ENCODE data around the gene IGFBPL1.
"Not testable (repeated sequence)": the region's sequence is repeated elsewhere in the genome, so short reads cannot be mapped to it uniquely, and the experiment has no call there.

The IGFBPL1 gene

DNA sequence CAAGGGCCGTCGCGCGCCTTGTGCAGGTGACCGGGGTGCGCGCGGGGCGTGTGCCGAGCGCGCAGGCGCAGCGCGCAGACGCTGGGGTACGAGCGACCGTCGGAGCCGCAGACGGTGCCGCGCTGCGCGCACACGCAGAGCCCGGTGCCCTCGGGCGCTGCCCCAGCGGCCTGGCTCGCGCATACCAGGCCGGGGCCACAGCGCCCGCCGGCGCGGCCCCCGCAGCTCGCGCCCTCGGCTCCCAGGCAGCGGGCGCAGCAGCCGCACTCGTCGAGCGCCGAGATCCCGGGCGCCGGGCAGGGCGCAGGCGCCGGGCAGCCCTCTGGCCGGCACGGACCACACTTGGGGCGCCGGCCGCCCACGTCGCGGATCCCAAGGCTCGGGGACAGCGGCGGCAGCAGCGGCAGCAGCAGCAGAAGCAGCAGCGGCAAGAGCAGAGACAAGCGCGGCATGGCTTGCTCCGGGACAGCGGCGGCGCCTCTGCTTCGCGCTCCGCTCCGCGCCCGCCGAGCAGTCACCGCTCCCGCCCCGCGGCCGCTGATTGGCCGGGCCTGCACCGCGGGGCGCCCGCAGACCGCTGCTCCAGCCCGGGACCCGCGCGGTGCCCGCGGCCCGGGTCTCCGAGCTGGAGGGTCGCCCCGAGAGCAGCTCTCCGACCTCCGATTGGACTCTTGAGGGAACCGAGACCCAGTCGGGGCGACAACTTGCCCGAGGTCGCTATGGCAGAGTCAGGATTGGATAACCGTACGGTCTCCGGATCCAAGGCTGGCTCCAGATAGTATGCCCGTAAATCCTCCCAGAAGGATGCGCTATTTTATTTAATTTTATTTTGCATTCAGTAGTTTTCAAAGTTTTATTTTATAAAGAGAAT lies at the start of gene IGFBPL1:
Gene IGFBPL1, minus strand, starts transcription at position 482 of the 871 bp plus-strand sequence. Its CDS starts 30 bp downstream, at position 452.
- no peak for DNase-seq (ENCODE audit: low read depth)

DNA sequence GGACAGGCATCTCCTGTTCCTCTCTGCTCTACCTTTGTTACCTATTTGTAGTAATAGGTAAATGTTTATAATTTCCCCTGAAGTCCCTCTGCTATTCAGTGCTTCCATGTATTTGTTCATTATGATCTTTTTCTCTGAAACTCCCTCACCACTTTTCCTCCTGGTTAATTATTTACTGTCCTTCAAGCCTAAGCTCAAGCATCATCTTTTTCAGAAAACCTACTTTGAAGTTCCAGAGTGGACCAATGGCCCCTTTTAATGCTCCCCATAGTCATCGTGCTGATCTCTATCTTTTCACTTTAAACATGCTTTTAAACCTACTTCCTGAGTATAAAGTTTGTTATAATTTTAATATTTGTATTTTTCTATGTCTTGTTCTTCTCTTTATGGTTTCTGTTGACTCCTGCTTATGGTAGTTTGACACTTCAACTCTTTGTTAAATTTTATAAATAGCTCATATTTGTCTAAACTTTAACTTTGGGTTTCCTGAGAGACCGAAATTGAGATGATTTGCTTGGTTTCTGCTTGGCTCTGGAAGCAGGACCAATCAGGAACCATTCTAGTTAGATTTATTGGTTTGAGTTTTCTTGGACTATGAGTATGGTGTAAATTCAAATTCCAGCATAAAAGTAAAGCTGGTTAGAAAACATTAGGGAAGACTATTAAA lies 48.5 kb upstream of the IGFBPL1 start:
- DNase-seq (ENCODE audit: low read depth), result not testable (repeated sequence)

- no peak for DNase-seq (ENCODE audit: low read depth)
Observed at GRCh38 chr9:38467404-38467803, 43.1 kb upstream of the IGFBPL1 start.

- no peak for DNase-seq (ENCODE audit: low read depth)
Observed at GRCh38 chr9:38453835-38454234, 29.6 kb upstream of the IGFBPL1 start.

DNA sequence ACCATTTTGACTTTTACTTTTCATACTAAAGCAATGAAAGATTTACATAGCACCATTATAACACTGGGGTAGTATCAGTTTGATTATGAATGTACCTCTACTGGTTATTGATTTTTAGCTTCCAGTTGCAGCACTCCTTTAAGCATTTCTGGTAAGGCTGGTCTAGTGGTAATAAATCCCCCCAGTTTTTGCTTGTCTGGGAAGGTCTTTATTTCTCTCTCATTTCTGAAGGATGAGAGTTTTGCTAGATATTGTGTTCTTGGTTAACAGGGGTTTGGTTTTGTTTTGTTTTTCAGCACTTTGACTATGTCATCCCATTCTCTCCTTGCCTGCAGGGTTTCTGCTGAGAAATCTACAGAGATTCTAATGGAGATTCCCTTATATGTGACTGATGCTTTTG lies 26.9 kb upstream of the IGFBPL1 start:
- no peak for DNase-seq (ENCODE audit: low read depth)

DNA sequence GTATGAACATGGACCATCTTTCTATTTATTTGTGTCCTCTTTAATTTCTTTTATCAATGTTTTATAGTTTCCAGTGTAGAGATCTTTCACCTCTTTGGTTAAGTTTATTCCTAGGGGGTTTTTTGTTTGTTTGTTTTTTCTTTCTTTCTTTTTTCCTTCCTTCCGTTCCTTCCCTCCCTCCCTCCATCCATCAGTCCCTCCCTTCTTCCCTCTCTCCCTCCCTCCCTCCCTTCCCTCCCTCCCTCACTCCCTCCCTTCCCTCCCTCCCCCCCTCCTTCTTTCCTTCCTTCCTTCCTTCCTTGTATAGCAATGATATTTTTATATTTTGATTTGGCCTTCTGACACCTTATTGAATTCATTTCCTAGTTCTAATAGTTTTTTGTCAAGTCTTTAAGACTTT lies 23.4 kb upstream of the IGFBPL1 start:
- no peak for DNase-seq (ENCODE audit: low read depth)

GRCh38 chr9:38445154-38446043 lies 21.1 kb upstream of the IGFBPL1 start:
- DNase-seq (ENCODE audit: low read depth), result no peak

GRCh38 chr9:38443597-38443996 lies 19.3 kb upstream of the IGFBPL1 start:
- no peak for DNase-seq (ENCODE audit: low read depth)

DNA sequence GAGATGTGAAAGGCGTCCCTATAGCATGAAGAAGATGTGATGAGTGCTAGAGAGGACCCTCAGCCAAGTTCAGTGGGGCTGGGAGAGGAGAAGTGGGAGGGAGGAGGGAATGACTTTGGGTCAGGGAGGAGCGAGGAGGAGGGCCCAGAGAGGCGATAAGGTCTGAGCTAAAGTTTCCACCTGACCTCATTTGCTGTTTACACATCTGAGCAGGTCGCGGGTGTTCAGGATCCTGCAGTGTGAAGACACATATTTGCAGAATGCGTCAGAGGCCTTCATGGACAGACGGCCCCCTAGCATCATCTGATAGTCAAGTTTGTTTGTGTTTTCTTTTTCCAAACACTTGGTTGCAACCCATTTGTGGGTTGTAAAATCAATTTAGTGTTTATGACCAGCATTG lies 18.9 kb upstream of the IGFBPL1 start:
- no peak for DNase-seq (ENCODE audit: low read depth)

DNA sequence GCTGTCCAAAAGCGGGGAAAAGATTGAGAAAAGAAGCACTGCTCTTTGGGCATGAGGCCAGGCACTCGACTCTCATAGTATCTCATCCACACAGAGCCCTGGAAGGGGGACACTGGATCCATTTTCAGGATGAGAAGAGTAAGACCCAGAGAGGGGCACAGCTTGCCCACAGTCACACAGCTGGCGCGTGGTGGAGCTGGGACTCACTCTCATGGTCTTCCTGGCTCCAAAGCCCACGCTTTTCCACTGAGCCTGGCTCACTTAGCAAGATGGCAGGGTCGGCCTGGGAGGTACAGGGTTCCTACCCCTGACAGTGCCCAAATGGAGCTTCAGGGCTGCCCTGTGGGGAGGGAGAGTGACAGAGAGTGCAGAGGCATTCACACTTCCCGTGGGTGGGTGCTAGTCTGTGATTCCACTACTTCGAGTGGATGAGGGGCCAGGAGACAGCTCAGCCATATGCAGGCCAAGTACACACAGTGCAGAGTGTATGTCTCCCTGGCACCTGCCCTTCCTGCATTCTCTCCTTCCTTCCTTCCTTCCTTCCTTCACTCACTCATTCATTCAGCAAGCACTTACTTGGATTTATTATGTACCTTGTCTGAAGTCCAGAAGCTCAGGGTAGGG lies 18.3 kb upstream of the IGFBPL1 start:
- DNase-seq (ENCODE audit: low read depth), result no peak

DNA sequence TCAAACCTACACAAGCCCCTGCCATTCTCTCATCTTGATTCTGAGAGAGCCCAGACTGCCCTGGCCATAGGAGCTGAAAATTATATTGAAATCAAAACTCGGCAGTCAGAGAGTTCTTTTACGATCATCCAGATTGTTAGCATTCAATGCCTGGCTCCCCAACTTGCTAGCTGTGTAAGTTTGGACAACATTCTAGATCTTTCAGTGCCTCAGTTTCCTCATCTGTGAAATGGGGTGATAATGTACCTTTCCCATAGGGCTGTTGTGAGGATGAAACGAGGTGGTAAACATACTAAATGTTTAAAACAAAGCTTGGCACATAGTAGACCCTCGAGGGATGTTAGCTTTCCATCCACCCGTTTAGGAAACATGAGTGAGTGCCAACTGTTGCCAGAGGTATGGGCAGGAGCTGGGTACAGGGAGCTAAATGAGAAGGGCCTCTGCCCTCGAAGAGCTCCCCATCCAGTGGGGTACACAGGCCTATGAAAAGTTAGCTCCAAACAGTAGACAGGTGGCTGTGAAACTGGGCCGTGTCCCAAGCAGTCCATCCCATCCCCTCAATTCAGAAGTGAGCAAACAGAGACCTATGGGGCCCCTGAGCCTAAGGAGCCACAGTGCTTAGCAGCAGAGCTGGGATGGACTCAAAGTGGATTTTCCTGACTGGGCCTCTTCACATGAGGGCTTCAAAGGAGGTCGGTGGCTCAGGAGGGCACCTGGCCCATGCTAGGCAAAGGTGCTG lies 17.3 kb upstream of the IGFBPL1 start:
- DNase-seq (ENCODE audit: low read depth), result no peak

DNA sequence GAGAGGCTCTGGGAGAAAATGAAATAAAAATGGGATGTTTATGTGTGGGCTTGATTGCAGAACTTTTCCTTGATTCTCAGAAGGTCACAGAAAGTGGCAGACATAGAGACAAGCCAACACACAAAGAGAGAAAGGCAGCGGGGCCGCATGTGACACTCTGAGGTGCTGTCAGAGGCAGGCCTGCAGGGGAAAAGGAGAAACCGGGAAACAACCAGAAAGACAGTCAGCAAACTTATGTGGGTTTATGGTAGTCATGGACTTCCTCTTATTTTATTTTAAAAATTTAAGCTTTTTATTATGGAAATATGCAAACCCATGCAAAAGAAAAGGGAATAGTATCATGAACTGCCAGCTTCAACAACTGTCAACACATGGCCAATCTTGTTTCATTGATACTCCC lies 16.3 kb upstream of the IGFBPL1 start:
- no peak for DNase-seq (ENCODE audit: low read depth)

DNA sequence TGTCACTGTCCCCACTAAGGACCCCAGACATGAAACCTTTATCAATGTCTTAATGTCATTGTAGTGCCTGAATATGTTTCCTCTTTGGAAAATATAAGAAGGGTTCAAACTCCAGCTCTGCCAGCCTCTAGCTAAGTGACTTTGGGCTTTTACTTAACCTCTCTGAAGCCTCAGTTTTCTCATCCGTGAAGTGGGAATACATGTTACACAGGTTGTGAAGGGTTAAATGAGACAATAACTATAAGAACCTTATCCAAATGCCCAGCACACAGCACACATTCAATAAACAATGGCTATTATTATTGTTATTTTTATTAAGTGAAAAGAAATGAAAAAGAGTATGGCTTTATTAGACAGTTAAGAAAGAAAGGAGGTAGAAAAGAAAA lies 15.7 kb upstream of the IGFBPL1 start:
- DNase-seq (ENCODE audit: low read depth), result no peak

DNA sequence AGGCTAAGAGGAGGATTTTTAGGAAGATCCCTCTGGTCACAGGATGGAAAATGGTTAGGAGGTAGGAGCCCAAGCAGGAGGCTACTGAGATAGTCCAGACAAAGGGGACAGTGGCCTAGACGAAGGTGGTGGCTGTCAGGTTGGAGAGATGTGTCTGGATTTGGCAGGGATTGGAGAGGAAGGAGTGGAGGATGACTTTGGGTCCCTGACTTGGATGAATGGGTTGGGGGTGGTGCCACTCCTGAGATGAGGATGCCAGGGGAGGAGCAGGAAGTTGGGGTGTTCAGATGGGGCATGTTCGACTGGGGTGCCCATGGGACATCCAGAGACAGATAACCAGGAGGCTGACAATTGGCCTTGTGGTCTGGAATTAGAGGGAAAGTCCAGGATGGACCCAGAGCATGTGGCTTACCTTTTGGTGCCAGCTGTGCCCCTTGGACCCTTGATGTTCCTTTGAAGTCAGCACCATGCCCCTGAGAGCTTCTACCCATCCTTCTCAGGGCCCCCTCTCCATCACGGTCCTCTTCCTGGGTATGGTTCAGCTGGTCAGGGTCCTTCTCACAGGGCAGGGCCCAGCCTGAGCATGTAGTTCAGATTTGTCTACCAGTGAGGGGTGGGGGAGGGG lies 15.1 kb upstream of the IGFBPL1 start:
- DNase-seq (ENCODE audit: low read depth), result no peak

DNA sequence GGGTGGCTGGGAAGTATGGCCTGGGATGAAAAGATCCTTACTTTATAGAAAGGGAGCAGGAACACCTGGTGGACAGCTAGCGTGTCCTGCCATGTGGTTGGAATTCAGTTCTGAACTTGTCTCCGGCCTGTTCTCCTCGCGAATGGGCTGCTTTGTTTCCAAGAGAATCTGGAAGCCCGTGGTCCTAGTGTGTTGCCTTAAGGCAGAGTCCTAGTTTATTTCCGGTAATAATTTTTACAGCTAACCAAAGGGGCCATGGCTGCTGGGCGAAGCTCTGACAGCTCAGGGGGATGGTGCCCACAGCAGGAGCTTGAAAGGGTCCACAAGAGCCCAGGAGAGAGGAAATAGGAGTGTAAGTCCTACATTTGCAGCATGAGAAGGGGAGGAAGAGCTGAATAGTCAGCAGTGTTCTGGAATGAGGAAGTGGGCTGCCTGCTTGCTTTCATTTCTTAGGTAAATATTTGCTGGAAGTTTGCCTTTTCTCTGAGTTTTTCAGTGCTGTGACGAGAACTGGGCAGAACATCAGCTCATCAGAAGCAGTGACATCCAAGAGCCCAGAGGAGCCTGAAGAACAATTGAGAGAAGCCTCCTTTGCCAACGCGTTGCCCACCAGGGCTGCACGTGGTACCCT lies 13.1 kb upstream of the IGFBPL1 start:
- no peak for DNase-seq (ENCODE audit: low read depth)

DNA sequence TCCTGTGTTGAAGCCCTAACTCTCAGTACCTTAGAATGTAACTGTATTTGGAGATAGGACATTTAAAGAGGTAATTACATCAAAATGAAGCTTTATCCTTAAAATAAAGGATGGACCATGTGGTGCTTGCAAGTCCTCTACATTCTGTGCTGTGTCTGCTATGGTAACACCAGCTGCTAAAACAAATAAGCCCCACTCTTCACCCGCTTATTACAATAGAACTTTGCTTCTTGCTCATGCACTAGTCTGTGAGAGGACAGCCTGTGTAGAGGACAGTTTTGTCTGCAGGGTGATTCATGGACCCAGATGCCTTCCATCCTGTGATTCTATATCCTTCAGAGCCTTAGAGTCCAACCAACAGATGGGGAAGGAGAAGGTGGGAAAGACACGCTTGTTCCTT lies 12.5 kb upstream of the IGFBPL1 start:
- DNase-seq (ENCODE audit: low read depth), result no peak

GRCh38 chr9:38435521-38435920 lies 11.3 kb upstream of the IGFBPL1 start:
- no peak for DNase-seq (ENCODE audit: low read depth)

GRCh38 chr9:38434853-38435252 lies 10.6 kb upstream of the IGFBPL1 start:
- no peak for DNase-seq (ENCODE audit: low read depth)

GRCh38 chr9:38434365-38434764 lies 10.1 kb upstream of the IGFBPL1 start:
- DNase-seq (ENCODE audit: low read depth), result no peak

GRCh38 chr9:38432922-38433510 lies 8.8 kb upstream of the IGFBPL1 start:
- no peak for DNase-seq (ENCODE audit: low read depth)

All from stimulated activated CD8-positive, alpha-beta memory T cell treated with anti-CD3 and anti-CD28 coated beads, Interleukin-12 subunit alpha, Interleukin-12 subunit beta, amount 100 ng/mL, for 4 hours (primary cell).